DND-41 (cell line): Measurements from ENCODE around the gene SMC3.

ENCODE experiments used
- EZH2 ChIP-seq: IDR thresholded peaks from 3 replicates; pipeline ENCODE4 v1.6.1; 2012; ENCODE audit warnings: borderline replicate concordance, low read depth, mild to moderate bottlenecking, moderate library complexity, low read length, inconsistent platforms; ENCODE audit not compliant: severe bottlenecking
- TF ChIP-seq, protein P1 (sequence below): IDR thresholded peaks from 2 replicates; pipeline ENCODE4 v1.5.1; 2012; ENCODE audit warnings: borderline replicate concordance, low read length, moderate library complexity, mild to moderate bottlenecking; ENCODE audit not compliant: poor library complexity, severe bottlenecking; ENCODE audit errors: extremely low read depth

- no peak for TF ChIP-seq EZH2
- TF ChIP-seq, protein P1, sequence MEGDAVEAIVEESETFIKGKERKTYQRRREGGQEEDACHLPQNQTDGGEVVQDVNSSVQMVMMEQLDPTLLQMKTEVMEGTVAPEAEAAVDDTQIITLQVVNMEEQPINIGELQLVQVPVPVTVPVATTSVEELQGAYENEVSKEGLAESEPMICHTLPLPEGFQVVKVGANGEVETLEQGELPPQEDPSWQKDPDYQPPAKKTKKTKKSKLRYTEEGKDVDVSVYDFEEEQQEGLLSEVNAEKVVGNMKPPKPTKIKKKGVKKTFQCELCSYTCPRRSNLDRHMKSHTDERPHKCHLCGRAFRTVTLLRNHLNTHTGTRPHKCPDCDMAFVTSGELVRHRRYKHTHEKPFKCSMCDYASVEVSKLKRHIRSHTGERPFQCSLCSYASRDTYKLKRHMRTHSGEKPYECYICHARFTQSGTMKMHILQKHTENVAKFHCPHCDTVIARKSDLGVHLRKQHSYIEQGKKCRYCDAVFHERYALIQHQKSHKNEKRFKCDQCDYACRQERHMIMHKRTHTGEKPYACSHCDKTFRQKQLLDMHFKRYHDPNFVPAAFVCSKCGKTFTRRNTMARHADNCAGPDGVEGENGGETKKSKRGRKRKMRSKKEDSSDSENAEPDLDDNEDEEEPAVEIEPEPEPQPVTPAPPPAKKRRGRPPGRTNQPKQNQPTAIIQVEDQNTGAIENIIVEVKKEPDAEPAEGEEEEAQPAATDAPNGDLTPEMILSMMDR, result no peak
Observed at GRCh38 chr10:110561292-110561691, 6.2 kb upstream of the SMC3 start.
